Putamen (tissue), 1 donor: ENCODE data around the gene PLEKHA8.

Source experiments
- DNase-seq: peaks from one replicate; pipeline ENCODE4 v3.0.0-alpha.2; 2016; ENCODE audit warnings: low spot score

The PLEKHA8 gene, protein sequence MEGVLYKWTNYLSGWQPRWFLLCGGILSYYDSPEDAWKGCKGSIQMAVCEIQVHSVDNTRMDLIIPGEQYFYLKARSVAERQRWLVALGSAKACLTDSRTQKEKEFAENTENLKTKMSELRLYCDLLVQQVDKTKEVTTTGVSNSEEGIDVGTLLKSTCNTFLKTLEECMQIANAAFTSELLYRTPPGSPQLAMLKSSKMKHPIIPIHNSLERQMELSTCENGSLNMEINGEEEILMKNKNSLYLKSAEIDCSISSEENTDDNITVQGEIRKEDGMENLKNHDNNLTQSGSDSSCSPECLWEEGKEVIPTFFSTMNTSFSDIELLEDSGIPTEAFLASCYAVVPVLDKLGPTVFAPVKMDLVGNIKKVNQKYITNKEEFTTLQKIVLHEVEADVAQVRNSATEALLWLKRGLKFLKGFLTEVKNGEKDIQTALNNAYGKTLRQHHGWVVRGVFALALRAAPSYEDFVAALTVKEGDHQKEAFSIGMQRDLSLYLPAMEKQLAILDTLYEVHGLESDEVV

DNA sequence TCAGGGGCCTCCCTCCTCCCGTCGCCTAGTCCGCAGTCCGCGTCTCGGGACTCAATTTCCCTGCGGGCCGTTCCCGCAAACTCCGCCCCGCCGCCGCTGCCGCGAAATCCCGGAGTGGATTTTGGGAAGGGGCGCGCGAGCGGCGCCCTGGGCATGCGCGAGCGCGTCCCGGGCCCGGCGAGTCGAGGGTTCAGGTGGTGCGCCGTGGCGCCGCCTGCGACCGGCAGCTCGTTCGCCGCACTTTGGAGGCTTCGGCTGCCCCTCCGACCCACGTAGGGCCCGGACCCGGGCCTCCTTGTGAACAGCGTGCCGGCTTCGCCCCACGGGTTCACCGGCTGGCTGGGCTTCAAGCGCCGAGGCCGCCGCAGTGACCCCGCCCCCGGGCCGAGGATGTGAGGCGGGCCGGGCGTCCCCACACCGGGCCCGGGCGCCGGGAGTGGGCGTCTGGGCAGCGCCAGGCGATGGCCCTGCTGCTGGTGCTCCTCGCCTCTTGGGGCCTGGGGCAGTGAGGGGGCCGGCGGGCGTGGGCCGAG is at the start of gene PLEKHA8:
Gene PLEKHA8, plus strand, starts transcription at position 197 of the 533 bp plus-strand sequence. CDS start 351 bp downstream, outside the sequence.
- DNase-seq = peak; percentile 90

DNA sequence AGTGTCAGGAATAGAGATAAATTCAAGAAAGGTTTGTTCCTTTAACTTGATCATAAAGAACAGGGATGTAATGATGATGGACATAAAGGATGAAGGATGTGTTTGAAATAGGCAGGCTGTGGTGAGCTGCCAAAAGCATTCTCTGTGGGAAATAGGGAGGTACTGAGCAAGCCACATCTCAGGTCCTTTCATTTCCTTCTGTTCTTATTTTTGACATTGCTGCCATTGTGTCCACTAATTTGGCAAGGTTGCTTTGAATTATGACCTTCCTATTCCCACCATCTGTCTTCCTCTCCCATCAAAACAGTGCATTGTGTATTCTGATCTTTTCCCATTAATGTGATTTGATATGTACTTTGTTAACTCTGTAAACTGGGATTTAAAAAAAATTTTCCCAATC is 48.1 kb upstream of the PLEKHA8 start:
- no peak for DNase-seq

DNA sequence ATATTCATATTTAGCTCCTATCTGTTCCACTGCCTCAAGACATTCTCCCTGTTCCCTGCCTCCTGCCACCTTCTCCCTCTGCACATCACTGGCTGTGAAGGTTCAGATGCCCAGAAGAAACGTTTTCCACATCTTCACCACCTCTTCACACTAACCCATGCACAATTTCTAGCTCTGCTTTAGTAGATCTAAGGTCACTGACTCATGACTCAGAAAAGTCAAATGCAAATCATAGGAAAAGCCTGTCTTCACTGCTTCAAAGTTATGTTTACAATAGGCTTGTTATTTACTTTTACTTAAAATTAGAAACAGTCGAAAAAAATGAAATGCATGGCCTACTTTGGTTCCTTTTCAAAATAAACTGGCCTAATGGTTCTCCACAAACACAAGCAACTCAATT is 41.1 kb upstream of the PLEKHA8 start:
- no peak for DNase-seq

DNA sequence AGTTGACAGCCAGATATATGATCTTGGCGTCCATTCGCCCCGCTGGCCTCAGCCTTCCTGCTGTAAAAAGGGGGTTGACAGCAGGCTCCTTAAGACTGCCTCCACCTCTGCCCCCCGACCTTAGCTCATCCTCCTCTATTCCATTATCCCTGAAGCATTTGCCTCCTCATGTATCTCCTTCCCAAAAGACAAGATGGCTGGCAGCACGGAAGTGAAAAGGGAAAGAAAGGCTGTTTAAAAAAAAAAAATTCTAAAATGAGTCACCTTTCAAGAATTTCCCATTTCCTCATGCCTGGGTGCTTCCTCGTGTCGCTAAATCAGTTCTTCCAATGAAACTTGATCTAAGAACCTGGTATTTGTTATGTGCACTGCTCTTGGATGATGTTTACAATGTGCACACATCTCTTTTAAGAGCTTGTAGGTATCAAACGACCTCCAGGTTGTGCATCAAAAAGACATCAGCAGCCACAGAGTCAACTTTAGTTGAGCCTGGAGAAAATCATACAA is 40.3 kb upstream of the PLEKHA8 start:
- DNase-seq = no peak

DNA sequence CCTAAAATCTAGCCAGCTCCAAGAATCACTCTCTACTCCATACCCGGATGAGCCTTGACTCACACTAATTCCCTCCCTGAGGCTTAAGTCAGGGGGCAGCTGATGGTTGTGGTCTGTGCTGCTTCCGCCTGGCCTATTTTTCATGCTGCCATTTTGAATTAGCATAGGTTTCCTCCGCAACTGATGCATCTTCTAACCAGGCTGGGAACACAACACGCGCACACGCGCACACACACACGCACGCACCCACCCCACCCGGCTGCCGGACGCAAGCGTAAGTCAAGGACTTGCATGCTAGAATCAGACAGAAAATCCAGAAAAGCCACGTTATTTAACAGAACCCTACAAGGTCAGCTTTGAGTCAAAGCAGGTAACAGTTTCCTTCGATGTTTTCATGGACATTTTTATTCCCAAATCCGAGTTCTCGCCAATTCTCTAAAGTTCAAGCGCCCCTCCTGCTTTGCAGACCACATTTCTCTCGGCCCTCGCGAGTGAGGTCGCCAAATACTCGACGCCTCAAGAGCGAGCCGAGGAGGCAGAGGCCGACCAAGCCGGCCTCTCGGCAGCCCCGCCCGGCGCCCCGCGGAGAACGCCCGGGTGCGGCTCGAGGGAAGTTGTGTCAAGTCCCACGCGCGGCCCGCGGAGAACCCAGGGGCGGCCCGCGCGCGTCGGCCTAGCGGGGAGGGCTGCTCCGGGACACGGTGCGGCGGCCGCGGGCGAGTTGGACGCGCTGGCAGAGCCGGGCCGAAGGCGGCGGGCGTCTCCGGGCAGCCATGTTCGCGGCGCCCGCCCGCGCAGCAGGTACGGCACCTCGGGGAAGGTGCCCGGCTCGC is 39.6 kb upstream of the PLEKHA8 start:
- DNase-seq = peak; percentile 60

DNA sequence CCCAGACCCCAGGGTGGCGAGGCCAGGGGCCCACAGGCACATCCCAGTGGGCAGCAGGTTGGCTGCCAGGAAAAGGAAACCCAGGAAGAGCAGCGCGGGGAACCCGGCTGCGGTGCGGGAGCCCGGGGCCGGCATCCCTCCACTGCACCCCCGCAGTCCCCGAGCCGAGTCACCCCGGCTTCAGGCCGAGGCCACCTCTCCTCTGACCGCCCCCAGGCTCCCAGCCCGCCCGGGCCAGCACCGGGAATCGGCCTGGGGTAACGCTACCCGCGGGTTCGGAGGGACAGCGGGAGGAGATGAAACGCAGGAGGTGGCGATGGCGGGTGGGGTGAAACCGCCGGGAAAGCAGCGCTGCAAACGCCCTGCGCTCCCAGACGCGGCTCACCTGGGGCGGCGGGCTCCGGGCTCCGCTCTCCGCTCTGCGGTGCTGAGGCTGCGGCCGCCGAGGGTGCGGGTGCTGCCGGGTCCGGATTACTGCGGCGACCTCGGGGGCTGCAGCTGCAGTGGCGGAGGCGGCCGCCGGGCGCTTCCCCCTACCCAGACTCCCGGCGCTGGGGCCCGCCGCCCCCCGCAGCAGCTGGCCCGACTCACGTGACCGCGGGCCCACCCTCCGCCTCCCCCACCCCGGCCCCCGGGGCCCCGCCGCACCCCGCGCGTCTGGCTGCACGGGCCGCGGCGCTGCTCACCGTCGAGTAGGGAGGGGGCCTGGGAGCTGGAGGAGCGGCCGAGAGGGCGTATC is 38.8 kb upstream of the PLEKHA8 start, which contains the start of gene SCRN1:
Gene SCRN1, minus strand, starts transcription at position 545 of the 739 bp plus-strand sequence. CDS start 20,734 bp downstream, outside the sequence.
- peak; percentile 47 for DNase-seq

DNA sequence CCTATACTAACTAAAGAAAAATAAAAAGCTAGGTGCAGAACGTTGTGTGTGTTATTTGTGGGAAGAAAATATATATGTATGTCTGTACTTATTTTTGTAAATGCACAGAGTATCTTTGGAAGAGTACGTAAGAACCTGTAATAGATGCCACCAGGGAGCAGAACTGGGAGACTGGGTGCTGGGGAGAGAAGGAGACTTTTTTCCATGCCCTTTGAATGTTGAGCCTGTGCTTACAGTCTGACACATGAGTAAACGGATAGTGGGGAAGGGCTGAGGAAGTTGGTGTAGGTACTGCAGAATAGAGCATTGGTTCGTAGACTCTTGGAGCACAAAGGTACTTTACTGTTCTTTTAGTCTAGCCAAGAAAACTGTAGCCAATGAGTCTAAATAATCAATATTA is 37.3 kb upstream of the PLEKHA8 start:
- DNase-seq = no peak

DNA sequence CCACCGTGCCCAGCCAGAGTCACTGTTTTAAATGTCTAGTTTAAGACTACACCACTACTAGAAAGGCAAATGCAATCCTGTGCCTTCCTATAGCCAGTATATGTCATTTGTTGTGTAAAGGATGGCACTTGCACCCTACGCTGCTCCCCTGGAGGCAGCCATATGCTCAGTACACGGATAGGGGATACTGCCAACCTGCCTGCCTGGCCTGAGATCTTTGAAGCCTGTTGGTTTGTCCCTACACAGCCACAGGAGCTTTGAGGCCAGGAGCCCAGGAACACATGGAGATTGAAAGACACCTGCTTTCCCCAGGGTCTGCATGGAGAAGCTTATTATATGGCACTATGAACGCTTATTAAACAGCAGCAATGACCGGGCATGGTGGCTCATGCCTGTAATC is 36.3 kb upstream of the PLEKHA8 start:
- DNase-seq = no peak

DNA sequence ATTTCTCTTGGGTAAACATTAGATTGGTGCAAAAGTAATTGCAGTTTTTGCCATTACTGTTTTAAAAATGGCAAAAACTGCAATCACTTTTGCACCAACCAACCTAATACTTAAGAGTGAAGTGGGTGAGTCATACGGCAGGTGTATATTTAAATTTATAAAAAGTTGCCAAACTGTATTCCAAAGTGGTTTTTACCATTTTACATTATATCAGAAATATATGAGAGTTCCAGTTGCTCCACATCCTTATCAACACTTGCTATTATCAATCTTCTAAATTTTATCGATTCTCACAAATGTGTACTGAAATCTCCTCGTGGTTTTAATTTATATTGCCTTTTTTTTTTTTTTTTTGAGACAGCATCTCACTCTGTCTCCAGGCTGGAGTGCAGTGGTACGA is 35.1 kb upstream of the PLEKHA8 start:
- DNase-seq = no peak

DNA sequence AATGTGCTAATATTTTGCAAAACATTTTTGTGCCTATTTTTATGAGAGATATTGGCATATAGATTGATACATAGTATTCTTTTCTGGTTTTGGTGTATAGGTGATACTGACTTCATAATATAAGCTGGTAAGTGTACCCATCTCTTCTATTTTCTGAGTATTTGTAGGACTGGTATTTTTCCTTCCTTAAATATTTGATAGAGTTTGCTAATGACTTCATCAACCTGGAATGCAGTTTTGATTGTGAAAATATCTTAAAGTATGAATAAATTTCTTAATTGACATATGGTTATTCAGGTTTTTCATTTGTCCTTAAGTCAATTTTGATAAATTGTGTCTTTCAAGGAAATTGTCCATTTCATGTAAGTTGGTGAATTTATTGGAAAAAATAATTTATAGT is 32.6 kb upstream of the PLEKHA8 start:
- no peak for DNase-seq

DNA sequence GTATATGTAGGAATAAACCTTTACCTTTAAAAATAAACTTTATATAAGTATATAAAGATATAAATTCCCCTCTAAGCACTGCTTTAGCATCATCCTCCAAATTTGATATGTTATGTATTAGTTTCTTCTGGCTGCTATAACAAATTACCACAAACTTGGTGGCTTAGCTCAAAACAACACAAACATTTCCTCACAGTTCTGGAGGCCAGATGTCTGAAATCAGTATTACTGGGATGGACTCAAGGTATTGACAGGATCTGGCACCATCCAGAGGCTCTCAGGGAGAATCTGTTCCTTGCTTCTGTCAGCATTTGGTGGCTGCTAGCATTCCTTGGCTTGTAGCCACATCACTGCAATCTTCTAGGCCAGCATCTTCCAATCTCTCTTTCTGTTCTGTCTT is 31.9 kb upstream of the PLEKHA8 start:
- DNase-seq = no peak

DNA sequence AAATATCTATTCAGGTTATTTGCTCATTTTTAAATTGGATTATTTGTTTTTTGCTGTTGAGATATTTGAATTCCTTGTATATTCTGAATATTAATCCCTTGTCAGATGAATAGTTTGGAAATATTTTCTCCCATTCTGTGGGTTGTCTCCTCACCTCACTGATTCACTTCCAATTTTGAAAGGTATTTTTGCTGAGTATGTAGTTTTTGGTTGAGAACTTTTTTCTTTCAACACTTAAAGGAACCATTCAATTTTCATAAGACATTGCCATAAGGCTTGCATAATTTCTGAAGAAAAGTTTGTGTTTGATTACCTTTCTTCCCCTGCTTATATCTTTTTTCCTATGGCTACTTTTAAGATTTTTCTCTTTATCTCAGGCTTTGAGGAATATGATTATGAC is 29.7 kb upstream of the PLEKHA8 start:
- no peak for DNase-seq

DNA sequence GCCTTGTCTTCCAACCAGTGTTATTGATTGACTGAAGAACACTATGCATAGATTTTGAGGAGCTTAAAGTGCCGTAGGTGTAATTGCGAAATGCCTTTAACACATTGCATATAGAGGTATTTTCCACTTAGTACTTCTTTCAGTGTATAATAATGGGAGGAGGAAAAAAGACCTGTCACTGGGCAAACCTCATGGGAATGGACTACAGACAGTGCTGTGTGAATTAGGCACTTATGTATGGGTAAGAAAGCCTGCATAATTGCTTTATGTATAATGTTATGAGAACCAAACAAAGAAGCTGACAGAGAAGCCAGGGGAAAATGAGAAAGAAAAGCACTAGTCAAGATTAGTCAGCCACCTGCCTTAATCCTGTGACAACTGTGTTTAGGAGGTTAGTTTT is 26.2 kb upstream of the PLEKHA8 start:
- DNase-seq = peak; percentile 44

DNA sequence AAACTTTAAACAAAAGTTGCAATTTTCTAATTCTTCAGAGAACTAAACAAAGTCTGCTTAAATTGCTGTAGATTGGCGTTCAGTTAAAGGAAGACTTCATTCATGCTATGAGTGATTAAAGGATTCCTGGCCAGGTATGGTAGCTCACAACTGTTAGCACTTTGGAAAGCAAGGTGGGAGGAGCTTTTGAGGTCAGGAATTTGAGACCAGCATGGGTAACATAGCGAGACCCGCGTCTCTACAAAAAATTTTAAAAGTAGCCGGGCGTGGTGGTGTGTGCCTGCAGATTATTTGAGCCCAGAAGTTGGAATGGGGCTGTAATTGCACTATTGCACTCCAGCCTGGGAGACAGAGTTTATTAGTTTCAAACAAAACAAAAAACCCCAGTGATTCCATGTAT is 25.1 kb upstream of the PLEKHA8 start:
- no peak for DNase-seq

DNA sequence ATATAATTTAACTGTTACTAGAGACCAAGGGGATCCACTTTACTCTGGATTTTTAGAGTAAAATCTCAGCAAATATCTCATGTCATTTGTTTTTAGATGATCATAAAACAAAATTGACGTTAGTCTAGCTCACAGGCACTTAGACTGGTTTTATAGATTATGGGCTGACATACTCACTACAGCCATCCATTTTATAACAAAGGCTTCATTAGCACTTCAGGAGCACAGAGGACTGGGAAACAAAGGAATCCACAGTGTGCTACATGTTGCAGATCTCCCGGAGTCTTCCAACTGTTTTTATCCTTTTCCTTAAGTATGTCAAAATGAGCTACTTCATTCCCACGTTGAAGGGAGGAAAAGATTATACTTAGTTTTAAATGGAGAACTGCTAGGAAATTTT is 22.7 kb upstream of the PLEKHA8 start:
- peak; percentile 33 for DNase-seq

DNA sequence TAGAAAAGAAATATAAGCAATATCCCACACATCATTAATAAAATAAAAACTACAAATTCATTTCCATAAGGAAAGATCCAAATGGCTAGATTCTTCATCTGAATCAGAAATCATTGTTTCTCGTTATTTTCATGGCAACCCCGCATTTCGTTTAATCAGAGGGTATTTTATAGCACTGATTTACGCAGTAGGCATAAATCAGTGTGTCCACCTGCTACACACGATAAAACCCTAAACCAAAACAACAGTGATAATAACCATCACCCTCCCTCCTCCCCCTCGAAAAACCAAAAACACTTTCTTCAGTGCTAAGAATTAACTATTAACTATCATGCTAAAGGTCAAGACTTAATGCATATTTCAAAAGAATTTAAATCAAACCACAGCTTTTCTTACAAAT is 18.2 kb upstream of the PLEKHA8 start:
- no peak for DNase-seq

DNA sequence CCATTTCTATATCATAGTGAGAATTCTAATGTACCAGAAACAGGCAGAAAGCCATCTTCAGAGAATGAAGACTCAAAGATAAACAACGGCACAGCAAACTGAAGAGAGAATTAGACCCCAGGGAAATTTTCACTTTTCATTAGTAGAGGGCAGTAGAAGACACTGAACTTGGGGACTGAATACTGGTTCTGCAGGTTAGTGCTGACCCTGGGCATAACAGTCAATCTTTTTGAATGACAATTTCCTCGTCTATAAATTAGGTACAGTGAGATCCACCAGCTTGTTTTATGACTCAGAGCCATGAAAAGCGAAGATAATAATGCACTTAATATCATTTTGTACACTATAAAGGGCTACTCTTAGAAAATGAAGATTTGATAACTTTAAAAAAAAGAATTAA is 15.5 kb upstream of the PLEKHA8 start:
- no peak for DNase-seq

DNA sequence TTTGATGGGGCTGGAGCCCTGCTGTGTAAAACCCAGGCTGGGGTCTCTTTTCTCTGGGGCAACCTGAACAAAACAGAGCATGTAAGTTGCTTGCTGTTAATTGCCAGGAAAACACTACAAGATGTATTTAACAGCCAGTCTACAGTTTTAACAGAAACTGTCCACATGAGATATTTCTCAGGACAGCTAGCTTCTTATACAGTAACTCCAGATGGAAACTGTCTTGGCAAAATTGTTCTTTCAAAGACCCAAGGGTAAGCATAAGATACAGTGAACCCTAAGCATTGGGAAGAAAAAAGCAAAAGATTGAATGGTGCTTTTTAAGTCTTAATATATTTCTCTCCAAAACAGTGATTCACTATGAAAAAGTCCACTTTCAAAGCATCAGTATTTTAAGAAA is 9.8 kb upstream of the PLEKHA8 start:
- no peak for DNase-seq

DNA sequence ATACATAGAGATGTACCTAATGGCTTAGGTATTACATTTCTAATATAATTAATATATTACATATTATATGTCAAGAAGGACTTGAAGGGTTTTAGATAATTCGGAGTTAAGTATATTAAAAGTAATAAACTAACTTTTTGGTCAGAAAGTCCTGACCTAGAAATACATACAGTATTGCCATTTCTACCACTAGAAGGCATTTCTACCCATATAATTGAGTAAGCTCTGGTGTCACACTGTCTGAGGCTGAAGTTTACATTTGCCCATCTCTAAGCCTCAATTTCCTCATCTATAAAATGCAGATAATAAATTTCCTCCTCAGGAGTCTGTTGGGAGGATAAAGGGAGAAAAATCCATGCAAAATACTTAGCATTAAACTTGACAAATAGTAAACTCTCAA is 8.8 kb upstream of the PLEKHA8 start:
- DNase-seq = no peak

DNA sequence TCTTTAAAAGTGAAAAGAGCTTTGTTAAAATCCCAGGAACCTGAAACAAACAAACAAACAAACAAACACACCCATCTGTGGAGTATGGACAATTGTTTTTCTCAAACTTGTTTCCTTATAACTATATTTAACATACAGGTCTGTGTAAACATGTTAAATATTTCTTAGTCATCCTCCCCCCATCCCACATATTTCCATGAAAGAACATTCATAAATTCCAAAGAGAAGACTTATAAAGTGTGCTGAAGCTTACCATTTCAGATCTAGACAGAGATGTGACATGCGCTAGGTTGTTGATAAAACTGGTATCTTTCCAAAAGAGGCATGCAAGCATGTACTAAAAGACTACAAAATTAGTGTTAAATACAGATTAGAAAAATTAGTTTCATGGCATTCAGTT is 8.3 kb upstream of the PLEKHA8 start:
- no peak for DNase-seq

DNA sequence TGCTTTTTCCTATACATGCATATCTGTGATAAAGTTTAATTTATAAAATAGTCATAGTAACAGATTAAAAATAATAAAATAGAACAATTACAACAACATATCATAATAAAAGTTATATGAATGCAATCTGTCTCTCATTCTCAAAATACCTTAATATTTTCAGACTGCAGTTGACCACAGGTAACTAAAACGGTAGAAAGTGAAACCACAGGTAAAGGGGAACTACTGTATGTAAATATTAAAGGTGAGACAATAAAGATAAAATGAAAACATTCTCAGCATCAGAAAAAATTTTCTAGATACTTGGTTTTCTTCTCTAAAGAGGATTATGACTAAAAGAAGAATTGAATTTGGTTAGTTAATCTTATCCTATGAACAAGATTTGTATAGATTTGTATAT is 7.7 kb upstream of the PLEKHA8 start:
- DNase-seq = no peak

DNA sequence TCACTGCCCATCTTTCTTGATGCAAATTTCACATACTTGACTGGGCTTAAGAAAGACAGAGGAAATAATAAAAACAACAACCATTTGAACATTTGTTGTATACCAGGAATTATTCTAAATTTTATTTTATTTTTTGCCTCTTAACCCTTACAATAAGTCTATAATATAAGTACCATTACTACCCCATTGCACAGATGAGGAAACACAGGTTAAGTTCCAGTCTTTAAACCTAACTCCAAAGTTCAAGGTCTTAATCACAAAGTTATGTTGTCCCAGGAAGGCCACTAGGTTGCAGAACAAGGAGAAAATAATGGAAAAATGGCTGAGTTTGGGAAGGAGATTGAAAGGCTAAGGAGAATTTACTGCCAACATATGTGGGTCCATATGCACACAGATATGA is 5.2 kb upstream of the PLEKHA8 start:
- DNase-seq = no peak
